Erythroblast (primary cell): Measurements from ENCODE around the gene RBFOX1.

Experiments
- GATA1 ChIP-seq: IDR thresholded peaks from 2 replicates; pipeline ENCODE4 v1.6.1; 2011; ENCODE audit warnings: low read depth, mild to moderate bottlenecking, control low read depth, low read length, moderate library complexity
- POLR2A ChIP-seq: IDR thresholded peaks from 2 replicates; pipeline ENCODE4 v1.6.1; 2011; ENCODE audit warnings: mild to moderate bottlenecking, low read length

- TF ChIP-seq POLR2A (no peak), GATA1 (no peak)
These were observed 43.6 kb downstream of the RBFOX1 start for GRCh38 chr16:7376227-7376626.
